Measurements from ENCODE around the gene CAPN11. TPM values are rescaled to one million over a fixed set of nuclear protein-coding genes. Genes with fewer than 3 reads are reported as not detected.

The CAPN11 gene
- total and polyA plus RNA-seq, 10 of the 15 experiments (the other 5 are each of a cell fraction or from before 2014, with no cell fraction given): 0.05 to 0.44 (median 0.31) TPM

GRCh38 chr6:44122801-44123200 is 35.8 kb upstream of the CAPN11 start:
- Histone ChIP-seq H3K4me1 (ENCODE audit: control insufficient read depth, insufficient read depth, low read length) (peaks cover 33% of the 10 kb centered on the region), H3K4me3 (peak overlapping the region; percentile 46; the same call in 1 of the 2 replicates), H3K79me2 (ENCODE audit: control insufficient read depth, insufficient read depth, low read length) (peaks cover 96% of the 10 kb centered on the region), H3K9ac (ENCODE audit: control insufficient read depth, insufficient read depth, low read length) (no peak overlapping the region; the same call in 1 of the 2 replicates), H4K20me1 (ENCODE audit: control insufficient read depth, insufficient read depth) (peaks cover 8% of the 10 kb centered on the region), H3K27ac (ENCODE audit: control insufficient read depth, insufficient read depth) (peak overlapping the region; percentile 31), H3K4me2 (ENCODE audit: control insufficient read depth, insufficient read depth) (peak overlapping the region; percentile 96), H3K36me3 (ENCODE audit: control insufficient read depth in 2 of 2, insufficient read depth in 2 of 2, low read length in 1 of 2) (0 out of 4 replicates have a peak, but pooled peaks cover 0 to 6% of the 10 kb centered on the region in 2 experiments), H3K9me3 (replicated peaks; ENCODE audit: control insufficient read depth, insufficient read depth, low read length) (no peaks in the 10 kb centered on the region), H2AFZ (ENCODE audit: control insufficient read depth, low read depth, low read length) (no peak overlapping the region), H3K27me3 (replicated peaks in 1 of 2; ENCODE audit: control insufficient read depth in 2 of 2, insufficient read depth in 2 of 2, low read length in 1 of 2) (no peaks in the 10 kb centered on the region)
- ChIA-PET POLR2A (interaction anchor here (1.4 kb wide), 1 partner anchor 123 kb away, joined by 4 read pairs; no protein-coding TSS in a partner anchor), RAD21 (ENCODE audit: unreplicated experiment) (interaction anchor here (1.5 kb wide), 1 partner anchor 50 kb away, joined by 5 read pairs; no protein-coding TSS in a partner anchor), SMC1A (ENCODE audit: uncharacterized antibody, unreplicated experiment) (interaction anchor here (0.7 to 1.0 kb wide), 2 partner anchors 15 to 26 kb away, joined by 3 to 4 read pairs; no protein-coding TSS in a partner anchor), CTCF (interaction anchor here (0.8 to 1.8 kb wide), 4 partner anchors 10 to 353 kb away, joined by 3 to 11 read pairs (median 4); partner anchors contain the start of gene VEGFA)
- ATAC-seq (no peak), FAIRE-seq (no peak), DNase-seq (ENCODE audit: low read depth, low spot score) (peak; percentile 25)
- TF ChIP-seq RUNX3 (IDR thresholded peaks at IDR 0.05; ENCODE audit: low read length): peak; percentile 75
- peak; percentile 79 to 80 for TF ChIP-seq IKZF2 (IDR thresholded peaks at IDR 0.05)
- no peak for TF ChIP-seq SREBF1 (IDR thresholded peaks at IDR 0.05; ENCODE audit: low read length)
- TF ChIP-seq SKIL (IDR thresholded peaks at IDR 0.05; ENCODE audit: low read depth, poor library complexity, severe bottlenecking): peak; percentile 30
- peak; percentile 55 for TF ChIP-seq IKZF1 (conservative IDR thresholded peaks at IDR 0.05)
- no TSS peak for BruUV-seq (replicated peaks)
- 10% methylated on average over 1 of the region's 1 CpG for WGBS (ENCODE audit: insufficient coverage, insufficient replicate concordance, low lambda C conversion rate, missing lambda C conversion rate)
- intact Hi-C loops (cut with micrococcal nuclease; ENCODE audit: unreplicated experiment) (no loop called here), in situ Hi-C loops (cut with MboI) (no loop called here)

Measured in GM12878 (cell line).